ENCODE data around the gene ARHGAP26. TPM values are rescaled to one million over a fixed set of nuclear protein-coding genes. Genes with fewer than 3 reads are reported as not detected.
A peak's percentile ranks its signal among the peaks of the same experiment; 100 is the strongest.

Gene ARHGAP26
- total RNA-seq, 1 donor from 2014 or later = 8.9 TPM

DNA sequence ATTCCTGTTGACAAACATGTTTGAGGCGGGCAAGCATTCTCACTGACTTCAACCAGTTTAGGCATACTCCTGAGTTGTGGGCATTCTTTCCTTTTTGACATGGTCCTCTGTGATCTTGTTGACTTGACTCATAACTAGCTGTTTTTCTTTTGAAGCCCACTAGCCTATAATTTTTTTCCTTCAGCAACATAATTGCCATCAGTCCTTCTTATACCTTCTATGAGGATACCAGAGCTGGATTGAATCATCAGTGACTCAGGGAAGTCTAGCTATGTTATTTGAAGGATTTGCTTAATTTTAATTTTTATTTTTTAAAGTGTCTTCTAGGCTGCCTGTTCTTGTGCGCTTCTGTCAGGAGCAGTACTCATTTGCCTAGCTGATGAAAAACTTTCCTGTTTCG is 373.8 kb downstream of the ARHGAP26 start:
- Mint-ChIP-seq H3K4me1 (peaks cover 42% of the 10 kb centered on the region), H3K9me3 (no peaks in the 10 kb centered on the region)
- DNase-seq (ENCODE audit: low spot score in 2 of 2, unreplicated experiment in 2 of 2) = no peak

DNA sequence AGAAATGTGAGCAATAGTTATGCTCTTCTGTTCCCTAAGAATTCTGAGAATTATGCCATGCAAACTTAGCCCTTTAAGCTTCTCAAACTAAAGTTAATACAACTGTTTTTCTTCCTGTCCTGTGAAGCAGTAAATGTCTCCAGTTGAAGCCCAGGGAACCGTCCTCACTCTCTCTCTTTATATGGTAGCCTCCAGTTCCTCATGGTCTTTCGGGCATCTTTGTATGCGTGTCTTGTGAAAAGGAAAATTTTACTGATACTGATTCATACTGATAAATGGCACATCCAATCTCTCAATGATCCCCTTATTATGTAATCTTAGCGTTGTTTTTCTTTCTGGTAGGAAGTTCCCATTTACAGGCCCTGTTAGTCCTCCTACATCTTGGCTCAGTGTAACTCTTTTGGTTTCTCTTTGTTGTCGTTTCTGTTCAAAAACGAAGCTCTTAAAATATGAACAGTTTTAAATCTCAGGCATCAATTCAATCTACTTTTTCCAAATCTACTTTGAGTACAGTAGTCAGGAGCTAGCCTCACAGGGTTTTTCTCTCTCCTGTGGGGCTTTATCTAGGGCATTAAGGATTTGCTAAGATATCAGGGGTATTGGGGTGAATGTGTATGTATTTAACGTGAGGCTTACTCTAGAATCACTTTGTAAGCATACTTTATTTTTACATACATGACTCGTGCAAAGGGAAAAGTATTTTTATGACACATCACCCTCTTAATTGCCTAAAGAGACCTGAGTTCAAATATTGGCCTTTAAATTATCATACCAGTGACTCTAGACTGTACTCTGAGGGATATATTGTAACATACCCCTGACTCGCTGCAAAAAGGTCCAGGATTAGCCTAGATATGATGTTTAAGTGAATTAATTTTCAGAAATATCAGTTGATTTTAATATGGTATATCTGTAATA is 375.3 kb downstream of the ARHGAP26 start:
- Mint-ChIP-seq H3K36me3 (no peaks in the 10 kb centered on the region), H3K4me1 (peaks cover 42% of the 10 kb centered on the region), H3K9me3 (no peaks in the 10 kb centered on the region), H3K4me3 (no peak overlapping the region), H3K27me3 (ENCODE audit: low read depth) (no peaks in the 10 kb centered on the region), H3K27ac (no peak overlapping the region)
- TF ChIP-seq, protein P1, sequence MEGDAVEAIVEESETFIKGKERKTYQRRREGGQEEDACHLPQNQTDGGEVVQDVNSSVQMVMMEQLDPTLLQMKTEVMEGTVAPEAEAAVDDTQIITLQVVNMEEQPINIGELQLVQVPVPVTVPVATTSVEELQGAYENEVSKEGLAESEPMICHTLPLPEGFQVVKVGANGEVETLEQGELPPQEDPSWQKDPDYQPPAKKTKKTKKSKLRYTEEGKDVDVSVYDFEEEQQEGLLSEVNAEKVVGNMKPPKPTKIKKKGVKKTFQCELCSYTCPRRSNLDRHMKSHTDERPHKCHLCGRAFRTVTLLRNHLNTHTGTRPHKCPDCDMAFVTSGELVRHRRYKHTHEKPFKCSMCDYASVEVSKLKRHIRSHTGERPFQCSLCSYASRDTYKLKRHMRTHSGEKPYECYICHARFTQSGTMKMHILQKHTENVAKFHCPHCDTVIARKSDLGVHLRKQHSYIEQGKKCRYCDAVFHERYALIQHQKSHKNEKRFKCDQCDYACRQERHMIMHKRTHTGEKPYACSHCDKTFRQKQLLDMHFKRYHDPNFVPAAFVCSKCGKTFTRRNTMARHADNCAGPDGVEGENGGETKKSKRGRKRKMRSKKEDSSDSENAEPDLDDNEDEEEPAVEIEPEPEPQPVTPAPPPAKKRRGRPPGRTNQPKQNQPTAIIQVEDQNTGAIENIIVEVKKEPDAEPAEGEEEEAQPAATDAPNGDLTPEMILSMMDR (IDR thresholded peaks at IDR 0.05; ENCODE audit: unreplicated experiment) = no peak
- no peak for DNase-seq (ENCODE audit: low spot score in 2 of 2, unreplicated experiment in 2 of 2)

More for the DNA sequence above, 373.8 kb downstream of the ARHGAP26 start:
- H3K4me3 Mint-ChIP-seq = no peak overlapping the region
- H3K27me3 Mint-ChIP-seq (ENCODE audit: low read depth) = no peaks in the 10 kb centered on the region
- no peaks in the 10 kb centered on the region for H3K36me3 Mint-ChIP-seq
- H3K27ac Mint-ChIP-seq = no peak overlapping the region
- TF ChIP-seq, protein P1 (IDR thresholded peaks at IDR 0.05; ENCODE audit: unreplicated experiment) = no peak

DNA sequence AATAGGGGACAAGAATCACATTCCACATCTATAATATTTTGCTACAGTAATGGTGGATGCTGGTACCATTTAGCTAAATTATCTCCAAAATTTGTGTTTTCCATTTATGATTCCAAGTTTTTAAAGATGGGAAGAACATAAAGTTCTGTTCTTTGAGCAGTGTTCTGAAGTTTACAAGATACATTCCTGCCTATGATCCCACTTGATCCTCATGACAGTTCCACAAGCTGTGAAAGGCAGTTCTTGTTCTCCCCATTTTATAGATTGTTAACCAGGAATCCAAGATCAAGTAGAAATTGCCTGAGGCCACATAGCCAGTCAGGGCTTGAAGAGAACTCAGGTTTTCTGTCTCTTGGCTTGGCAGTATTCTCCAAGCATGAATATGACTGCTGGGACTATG is 376.0 kb downstream of the ARHGAP26 start:
- no peaks in the 10 kb centered on the region for H3K36me3 Mint-ChIP-seq

DNA sequence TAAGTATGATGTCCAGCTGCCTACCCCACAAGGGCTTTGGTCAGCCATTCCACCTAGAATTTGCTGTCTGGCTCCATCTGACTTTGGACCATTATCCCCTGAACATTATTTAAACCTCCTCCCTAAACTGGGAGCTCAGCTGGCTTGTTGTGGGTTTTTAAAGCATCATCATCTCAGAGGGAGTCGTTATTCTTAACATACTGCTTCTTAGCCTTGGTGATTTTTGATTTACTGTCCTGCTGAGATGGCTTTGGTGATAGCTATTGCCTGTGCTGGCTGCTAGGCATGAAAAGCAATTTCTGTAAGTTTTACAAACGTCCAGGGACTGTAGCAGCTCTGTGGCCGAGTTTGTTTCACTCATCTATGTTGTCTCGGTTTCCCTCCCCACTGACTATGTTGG is 377.2 kb downstream of the ARHGAP26 start:
- peaks cover 30% of the 10 kb centered on the region for H3K4me1 Mint-ChIP-seq
- no peak overlapping the region for H3K27ac Mint-ChIP-seq
- no peak overlapping the region for H3K4me3 Mint-ChIP-seq
- H3K9me3 Mint-ChIP-seq = no peaks in the 10 kb centered on the region
- no peak for DNase-seq (ENCODE audit: low spot score in 2 of 2, unreplicated experiment in 2 of 2)
- TF ChIP-seq, protein P1 (IDR thresholded peaks at IDR 0.05; ENCODE audit: unreplicated experiment) = no peak
- no peaks in the 10 kb centered on the region for H3K27me3 Mint-ChIP-seq (ENCODE audit: low read depth)
- no peaks in the 10 kb centered on the region for H3K36me3 Mint-ChIP-seq

More for the DNA sequence above, 376.0 kb downstream of the ARHGAP26 start:
- H3K4me3 Mint-ChIP-seq = no peak overlapping the region
- peaks cover 36% of the 10 kb centered on the region for H3K4me1 Mint-ChIP-seq
- TF ChIP-seq, protein P1 (IDR thresholded peaks at IDR 0.05; ENCODE audit: unreplicated experiment) = no peak
- H3K27ac Mint-ChIP-seq = no peak overlapping the region
- H3K27me3 Mint-ChIP-seq (ENCODE audit: low read depth) = no peaks in the 10 kb centered on the region
- H3K9me3 Mint-ChIP-seq = no peaks in the 10 kb centered on the region
- no peak for DNase-seq (ENCODE audit: low spot score in 2 of 2, unreplicated experiment in 2 of 2)

DNA sequence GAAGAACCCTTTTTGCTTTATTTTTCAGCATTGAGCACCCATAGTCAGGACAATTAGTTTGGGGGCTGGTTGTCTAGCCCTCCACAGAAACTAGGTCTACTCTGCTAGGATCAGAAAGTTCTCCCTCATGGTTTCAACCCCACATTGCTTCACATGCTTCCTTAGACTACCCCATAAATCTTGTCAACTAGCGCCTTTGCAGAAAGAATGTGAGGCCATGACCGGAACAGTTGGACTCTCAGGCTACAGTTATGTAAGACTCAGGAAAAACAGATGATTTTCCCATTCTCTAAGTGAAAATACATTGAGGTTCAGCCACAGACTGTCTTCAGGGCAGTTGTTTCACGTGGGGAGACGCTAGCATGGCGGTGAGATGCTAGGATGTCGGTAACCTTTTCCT is 377.7 kb downstream of the ARHGAP26 start:
- no peaks in the 10 kb centered on the region for H3K9me3 Mint-ChIP-seq

More for the DNA sequence above, 377.7 kb downstream of the ARHGAP26 start:
- DNase-seq (ENCODE audit: low spot score in 2 of 2, unreplicated experiment in 2 of 2) = no peak
- H3K27me3 Mint-ChIP-seq (ENCODE audit: low read depth) = no peaks in the 10 kb centered on the region
- H3K4me1 Mint-ChIP-seq = peaks cover 28% of the 10 kb centered on the region
- H3K36me3 Mint-ChIP-seq = no peaks in the 10 kb centered on the region
- H3K4me3 Mint-ChIP-seq = no peak overlapping the region
- TF ChIP-seq, protein P1 (IDR thresholded peaks at IDR 0.05; ENCODE audit: unreplicated experiment) = no peak
- H3K27ac Mint-ChIP-seq = peak overlapping the region; percentile 8

Measured in mesothelial cell of epicardium (in vitro differentiated cells).